Measurements from ENCODE around the gene CYP3A5. TPM values are rescaled to one million over a fixed set of nuclear protein-coding genes. Genes with fewer than 3 reads are reported as not detected.

CYP3A5 gene
- total RNA-seq, 1 experiment from 2014 or later: not detected

DNA sequence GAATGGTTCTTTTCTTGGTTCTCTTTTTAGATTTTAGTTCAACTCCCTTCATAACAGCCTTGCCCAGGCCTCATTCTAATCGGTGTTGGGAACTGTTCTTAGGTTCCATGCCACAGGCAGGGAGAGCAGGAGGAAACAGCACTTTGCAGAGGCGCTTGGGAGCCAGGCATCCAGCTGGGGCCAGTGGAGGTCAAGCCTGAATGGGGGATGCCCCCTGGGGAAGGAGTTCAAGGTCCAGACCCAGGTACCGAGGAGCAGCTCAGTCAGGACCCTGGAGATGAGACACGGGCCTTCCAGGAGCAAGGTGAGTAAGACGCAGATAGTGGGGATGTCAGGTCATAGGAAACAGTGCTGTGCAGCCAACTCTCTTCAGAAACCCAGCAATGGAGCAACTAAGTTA is 58.5 kb downstream of the CYP3A5 start:
- no peak overlapping the region for H4K5ac ChIP-seq (ENCODE audit: insufficient read length, low read depth, low read length)
- H2BK12ac ChIP-seq (ENCODE audit: insufficient read length, low read depth, low read length): no peak overlapping the region
- Mint-ChIP-seq H3K4me3 (no peak overlapping the region), H3K4me1 (peaks cover 9 to 11% of the 10 kb centered on the region in 2 experiments), H3K27me3 (ENCODE audit: low read depth) (no peaks in the 10 kb centered on the region), H3K9me3 (no peaks in the 10 kb centered on the region), H3K27ac (peak overlapping the region in 1 of 3 experiments; percentile 61; a peak in 1 of 7 replicates), H3K36me3 (ENCODE audit: insufficient read depth in 1 of 3, low read depth in 3 of 3) (peaks cover 60 to 84% (median 81%) of the 10 kb centered on the region in 3 experiments)
- TF ChIP-seq, protein P1, sequence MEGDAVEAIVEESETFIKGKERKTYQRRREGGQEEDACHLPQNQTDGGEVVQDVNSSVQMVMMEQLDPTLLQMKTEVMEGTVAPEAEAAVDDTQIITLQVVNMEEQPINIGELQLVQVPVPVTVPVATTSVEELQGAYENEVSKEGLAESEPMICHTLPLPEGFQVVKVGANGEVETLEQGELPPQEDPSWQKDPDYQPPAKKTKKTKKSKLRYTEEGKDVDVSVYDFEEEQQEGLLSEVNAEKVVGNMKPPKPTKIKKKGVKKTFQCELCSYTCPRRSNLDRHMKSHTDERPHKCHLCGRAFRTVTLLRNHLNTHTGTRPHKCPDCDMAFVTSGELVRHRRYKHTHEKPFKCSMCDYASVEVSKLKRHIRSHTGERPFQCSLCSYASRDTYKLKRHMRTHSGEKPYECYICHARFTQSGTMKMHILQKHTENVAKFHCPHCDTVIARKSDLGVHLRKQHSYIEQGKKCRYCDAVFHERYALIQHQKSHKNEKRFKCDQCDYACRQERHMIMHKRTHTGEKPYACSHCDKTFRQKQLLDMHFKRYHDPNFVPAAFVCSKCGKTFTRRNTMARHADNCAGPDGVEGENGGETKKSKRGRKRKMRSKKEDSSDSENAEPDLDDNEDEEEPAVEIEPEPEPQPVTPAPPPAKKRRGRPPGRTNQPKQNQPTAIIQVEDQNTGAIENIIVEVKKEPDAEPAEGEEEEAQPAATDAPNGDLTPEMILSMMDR (conservative IDR thresholded peaks at IDR 0.05): no peak
- H3K56ac ChIP-seq (ENCODE audit: insufficient read length, low read depth, low read length): no peak overlapping the region
- no peak overlapping the region for H3K4ac ChIP-seq (ENCODE audit: low read depth, low read length)
- no peak for DNase-seq
- H4K8ac ChIP-seq (replicated peaks; ENCODE audit: insufficient read length, low read depth, low read length): no peak overlapping the region
- peaks cover 4% of the 10 kb centered on the region for H3K79me1 ChIP-seq (ENCODE audit: insufficient read depth, low read depth, low read length, poor library complexity, severe bottlenecking)
- no peaks in the 10 kb centered on the region for H3K79me2 ChIP-seq (ENCODE audit: insufficient read depth, low read length)
- no peaks in the 10 kb centered on the region for H3K27me3 ChIP-seq (ENCODE audit: insufficient read depth, low read length)
- no peak overlapping the region for H2BK15ac ChIP-seq (ENCODE audit: low read depth, low read length)
- no CpG with 5 or more reads among the region's 5 CpGs for WGBS (ENCODE audit: extremely low coverage, insufficient read length, low lambda C conversion rate)
- no peak overlapping the region for H3K18ac ChIP-seq (ENCODE audit: insufficient read length, low read depth, low read length)
- H2BK120ac ChIP-seq (ENCODE audit: low read depth, low read length, poor library complexity, severe bottlenecking): no peak overlapping the region
- no peak overlapping the region for H4K91ac ChIP-seq (ENCODE audit: insufficient read length, low read depth, low read length)
- no peak overlapping the region for H2BK20ac ChIP-seq (ENCODE audit: low read depth, low read length, poor library complexity, severe bottlenecking)
- no peak overlapping the region for H2AFZ ChIP-seq (ENCODE audit: low read length)
- no peak overlapping the region for H2AK5ac ChIP-seq (ENCODE audit: insufficient read length, low read length)
- H3K23me2 ChIP-seq (ENCODE audit: insufficient read length, low read depth, low read length, poor library complexity, severe bottlenecking): peaks cover 7% of the 10 kb centered on the region
- no peak overlapping the region for H2BK5ac ChIP-seq (ENCODE audit: insufficient read length, low read length)
- no peak overlapping the region for H3K23ac ChIP-seq (ENCODE audit: insufficient read length, low read depth, low read length)
- no peak overlapping the region for H3K27ac ChIP-seq (ENCODE audit: insufficient read length, low read depth, low read length)
- no peaks in the 10 kb centered on the region for H3K9me3 ChIP-seq (ENCODE audit: control insufficient read depth, low read depth, low read length)
- H4K20me1 ChIP-seq (ENCODE audit: control insufficient read depth, insufficient read depth, insufficient read length): no peaks in the 10 kb centered on the region
- H3K4me1 ChIP-seq (ENCODE audit: insufficient read depth, low read length): no peaks in the 10 kb centered on the region
- no peak overlapping the region for H3K9ac ChIP-seq (ENCODE audit: extremely low read depth, insufficient read length, low read length)
- no peak overlapping the region for H3K4me2 ChIP-seq (ENCODE audit: insufficient read depth, insufficient read length, low read length)
- H3T11ph ChIP-seq (ENCODE audit: low read length): no peak overlapping the region
- H3K14ac ChIP-seq (ENCODE audit: insufficient read depth, low read length): no peak overlapping the region
